Muscle layer of duodenum (tissue), 2 donors: ENCODE measurements around the gene JAGN1.
"Not testable (repeated sequence)": the region's sequence is repeated elsewhere in the genome, so short reads cannot be mapped to it uniquely, and the experiment has no call there.

Experiments used
- H3K27ac ChIP-seq: one replicate; pipeline ENCODE4 v1.7.0; 2013; ENCODE audit warnings: mild to moderate bottlenecking, low read length
- H3K27me3 ChIP-seq: one replicate; pipeline ENCODE4 v1.7.0; 2013; ENCODE audit warnings: low read depth, mild to moderate bottlenecking, control low read depth, low read length
- H3K36me3 ChIP-seq, 2 donors: one replicate each; pipeline ENCODE4 v1.7.0; 2013; ENCODE audit warnings: low read length in 2 of 2, control low read depth in 1 of 2, mild to moderate bottlenecking in 1 of 2; ENCODE audit not compliant: insufficient read depth in 2 of 2, control insufficient read depth in 1 of 2
- H3K4me1 ChIP-seq, 2 donors: one replicate each; pipeline ENCODE4 v1.7.0; 2013; ENCODE audit warnings: low read length in 2 of 2, mild to moderate bottlenecking in 2 of 2, control low read depth in 1 of 2, moderate library complexity in 1 of 2; ENCODE audit not compliant: insufficient read depth in 2 of 2, control insufficient read depth in 1 of 2
- H3K4me3 ChIP-seq, 2 donors: one replicate each; pipeline ENCODE4 v1.7.0; 2013; ENCODE audit warnings: low read length in 2 of 2, low read depth in 1 of 2, mild to moderate bottlenecking in 1 of 2
- H3K9me3 ChIP-seq, 2 donors: one replicate each; pipeline ENCODE4 v1.7.0; 2013; ENCODE audit warnings: low read length in 2 of 2, control low read depth in 1 of 2, mild to moderate bottlenecking in 1 of 2; ENCODE audit not compliant: control insufficient read depth in 1 of 2
- donor health status: healthy.

Gene JAGN1

GRCh38 chr3:9870978-9871377 lies 19.4 kb upstream of the JAGN1 start:
- Histone ChIP-seq H3K4me3 (no peak overlapping the region), H3K36me3 (no peaks in the 10 kb centered on the region), H3K9me3 (no peaks in the 10 kb centered on the region), H3K4me1 (peaks cover 0 to 3% of the 10 kb centered on the region in 2 donors), H3K27ac (no peak overlapping the region), H3K27me3 (no peaks in the 10 kb centered on the region)

GRCh38 chr3:9872067-9872466 lies 18.3 kb upstream of the JAGN1 start:
- not testable (repeated sequence) for H3K36me3 ChIP-seq, H3K4me3 ChIP-seq, H3K27me3 ChIP-seq, H3K9me3 ChIP-seq, H3K4me1 ChIP-seq, H3K27ac ChIP-seq

- Histone ChIP-seq H3K27ac (no peak overlapping the region), H3K36me3 (no peaks in the 10 kb centered on the region), H3K27me3 (no peaks in the 10 kb centered on the region), H3K9me3 (no peaks in the 10 kb centered on the region), H3K4me3 (no peak overlapping the region), H3K4me1 (no peaks in the 10 kb centered on the region)
These were observed 15.0 kb upstream of the JAGN1 start for GRCh38 chr3:9875448-9875847.

- H3K27ac ChIP-seq, H3K27me3 ChIP-seq, H3K36me3 ChIP-seq, H3K4me3 ChIP-seq, H3K4me1 ChIP-seq, H3K9me3 ChIP-seq: not testable (repeated sequence)
These were observed 14.2 kb upstream of the JAGN1 start for GRCh38 chr3:9876255-9876654.

GRCh38 chr3:9876991-9877390 lies 13.4 kb upstream of the JAGN1 start:
- Histone ChIP-seq H3K36me3 (no peaks in the 10 kb centered on the region), H3K4me3 (no peak overlapping the region), H3K4me1 (no peaks in the 10 kb centered on the region), H3K9me3 (no peaks in the 10 kb centered on the region), H3K27ac (no peak overlapping the region), H3K27me3 (no peaks in the 10 kb centered on the region)

GRCh38 chr3:9878700-9879099 lies 11.7 kb upstream of the JAGN1 start:
- Histone ChIP-seq H3K9me3 (no peaks in the 10 kb centered on the region), H3K27ac (no peak overlapping the region), H3K27me3 (no peaks in the 10 kb centered on the region), H3K4me1 (no peaks in the 10 kb centered on the region), H3K36me3 (no peaks in the 10 kb centered on the region), H3K4me3 (no peak overlapping the region)

- no peak within 1 kb of the TSS for H3K27ac ChIP-seq
- H3K4me3 ChIP-seq = no peak within 1 kb of the TSS
- H3K27me3 ChIP-seq = no peaks in the 10 kb centered on the region
- no peaks in the 10 kb centered on the region for H3K4me1 ChIP-seq
- no peaks in the 10 kb centered on the region for H3K9me3 ChIP-seq
- no peaks in the 10 kb centered on the region for H3K36me3 ChIP-seq
These were observed 10.4 kb upstream of the JAGN1 start, which contains the start of gene CIDEC for GRCh38 chr3:9879830-9880549. Gene CIDEC, minus strand, starts transcription at chr3:9880253. Its CDS starts 1,767 bp downstream, at chr3:9878486.

- Histone ChIP-seq H3K9me3 (no peaks in the 10 kb centered on the region), H3K27me3 (no peaks in the 10 kb centered on the region), H3K4me3 (no peak overlapping the region), H3K36me3 (no peaks in the 10 kb centered on the region), H3K4me1 (no peaks in the 10 kb centered on the region), H3K27ac (no peak overlapping the region)
These were observed 9.0 kb upstream of the JAGN1 start for GRCh38 chr3:9881441-9881840.

GRCh38 chr3:9883706-9884554 lies 6.5 kb upstream of the JAGN1 start:
- no peak overlapping the region for H3K4me3 ChIP-seq
- no peaks in the 10 kb centered on the region for H3K4me1 ChIP-seq
- H3K27me3 ChIP-seq = no peaks in the 10 kb centered on the region
- no peaks in the 10 kb centered on the region for H3K36me3 ChIP-seq
- H3K27ac ChIP-seq = peak overlapping the region; percentile 10
- H3K9me3 ChIP-seq = no peaks in the 10 kb centered on the region

- H3K4me1 ChIP-seq = no peaks in the 10 kb centered on the region
- H3K4me3 ChIP-seq = no peak overlapping the region
- no peaks in the 10 kb centered on the region for H3K9me3 ChIP-seq
- no peak overlapping the region for H3K27ac ChIP-seq
- no peaks in the 10 kb centered on the region for H3K27me3 ChIP-seq
- H3K36me3 ChIP-seq = no peaks in the 10 kb centered on the region
These were observed 5.8 kb upstream of the JAGN1 start for GRCh38 chr3:9884555-9885165.

- Histone ChIP-seq H3K4me3 (no peak overlapping the region), H3K9me3 (no peaks in the 10 kb centered on the region), H3K27me3 (no peaks in the 10 kb centered on the region), H3K27ac (no peak overlapping the region), H3K36me3 (no peaks in the 10 kb centered on the region), H3K4me1 (no peaks in the 10 kb centered on the region)
These were observed 4.1 kb upstream of the JAGN1 start for GRCh38 chr3:9886328-9886727.
